Umbilical cord (tissue), 2 donors: Measurements from ENCODE around the gene KCNIP3. TPM values are rescaled to one million over a fixed set of nuclear protein-coding genes. Genes with fewer than 3 reads are reported as not detected.
"Not testable (repeated sequence)": the region's sequence is repeated elsewhere in the genome, so short reads cannot be mapped to it uniquely, and the experiment has no call there.

Experiments
- DNase-seq: peaks from one replicate; pipeline ENCODE4 v3.0.0-alpha.2; 2015; ENCODE audit warnings: low spot score
- total RNA-seq: library from RNA; depleted of rRNA; stranded (reverse); fragments of >200 nt; gene quantifications from one replicate; pipeline ENCODE4 v1.2.3, GENCODE V29; 2014; ENCODE audit warnings: low replicate concordance; ENCODE audit not compliant: insufficient read depth

Gene KCNIP3
- 12.5 TPM for total RNA-seq

- peak; percentile 68 for DNase-seq
These were observed at the start of gene KCNIP3 for GRCh38 chr2:95296880-95297487. Gene KCNIP3 (plus strand): TSS chr2:95297347. CDS start chr2:95297439, 92 bp downstream.

- DNase-seq = no peak
These were observed 38.9 kb upstream of the KCNIP3 start for GRCh38 chr2:95258271-95258670.

- peak; percentile 69 for DNase-seq
These were observed 36.8 kb upstream of the KCNIP3 start for GRCh38 chr2:95260028-95261023.

GRCh38 chr2:95261602-95262001 is 35.5 kb upstream of the KCNIP3 start:
- DNase-seq = no peak

GRCh38 chr2:95262896-95263542 is 34.1 kb upstream of the KCNIP3 start:
- no peak for DNase-seq

- DNase-seq = no peak
These were observed 32.5 kb upstream of the KCNIP3 start for GRCh38 chr2:95264624-95265023.

GRCh38 chr2:95265182-95265581 is 32.0 kb upstream of the KCNIP3 start:
- DNase-seq = no peak

GRCh38 chr2:95266781-95267430 is 30.2 kb upstream of the KCNIP3 start:
- no peak for DNase-seq

GRCh38 chr2:95267458-95268210 is 29.5 kb upstream of the KCNIP3 start:
- no peak for DNase-seq

- DNase-seq = no peak
These were observed 28.7 kb upstream of the KCNIP3 start for GRCh38 chr2:95268211-95269035.

GRCh38 chr2:95269036-95269680 is 28.0 kb upstream of the KCNIP3 start:
- no peak for DNase-seq

GRCh38 chr2:95269745-95270144 is 27.4 kb upstream of the KCNIP3 start:
- DNase-seq = not testable (repeated sequence)

- no peak for DNase-seq
These were observed 26.5 kb upstream of the KCNIP3 start for GRCh38 chr2:95270541-95271081.

GRCh38 chr2:95271381-95271971 is 25.7 kb upstream of the KCNIP3 start:
- no peak for DNase-seq

- no peak for DNase-seq
These were observed 24.8 kb upstream of the KCNIP3 start for GRCh38 chr2:95272299-95272751.

GRCh38 chr2:95272781-95273180 is 24.4 kb upstream of the KCNIP3 start:
- no peak for DNase-seq

GRCh38 chr2:95273566-95274290 is 23.4 kb upstream of the KCNIP3 start:
- no peak for DNase-seq
